Mucosa of descending colon (tissue), 3 donors: ENCODE results near the gene GALP. TPM values are rescaled to one million over a fixed set of nuclear protein-coding genes. Genes with fewer than 3 reads are reported as not detected.

Source experiments
- ATAC-seq: fragments of 200-7000 bp; cut with Tn5 transposase; one replicate; pipeline ENCODE4 v1.9.1; 2020; ENCODE audit warnings: mild to moderate bottlenecking, moderate library complexity
- DNase-seq, 3 donors: peaks; one replicate each; pipeline ENCODE4 v3.0.0-alpha.2; 2020
- H3K36me3 ChIP-seq: fragments of 200-600 bp; one replicate; pipeline ENCODE4 v1.8.0; 2021; ENCODE audit warnings: low read depth, mild to moderate bottlenecking
- H3K4me1 ChIP-seq: fragments of 200-600 bp; one replicate; pipeline ENCODE4 v1.8.0; 2021; ENCODE audit warnings: low read depth, mild to moderate bottlenecking
- H3K4me3 ChIP-seq: fragments of 200-600 bp; one replicate; pipeline ENCODE4 v1.8.0; 2021; ENCODE audit warnings: mild to moderate bottlenecking
- H3K9me3 ChIP-seq: fragments of 200-600 bp; one replicate; pipeline ENCODE4 v1.8.0; 2021; ENCODE audit warnings: mild to moderate bottlenecking
- CTCF ChIP-seq: fragments of 200-600 bp; IDR thresholded peaks from one replicate; pipeline ENCODE4 v1.8.0; 2022; ENCODE audit warnings: antibody characterized with exemption, mild to moderate bottlenecking
- intact Hi-C, 2 donors: fragments of 100-400 bp; cut with DNase I in 1 of 2; cut with micrococcal nuclease in 1 of 2; formaldehyde crosslinking; loops; one replicate each; pipeline versions ENCODE4 v1.11.0 to v1.11.1; 2022; cut with DNase I, micrococcal nuclease
- total RNA-seq, 3 donors: library from RNA; stranded (reverse); fragmentation: NEBNext Ultra II Directional in 2 of 3; extraction: Animal tissue kit (Norgen Biotek cat#: 25700) in 2 of 3; gene quantifications; one replicate each; pipeline versions ENCODE4 v1.2.1 to v1.2.4, GENCODE V29; 2021 to 2023
- donor health status: DM: no; HTN: no; CAD: no; lungs with moderate emphysema.
- donor health status: DM: no; HTN: no; CAD: no.
- donor health status: DM: no; HTN: yes; CAD: no.

The GALP gene
- total RNA-seq, 3 donors from 2014 or later: not detected

- peaks cover 2% of the 10 kb centered on the region for H3K4me1 ChIP-seq
- no peaks in the 10 kb centered on the region for H3K36me3 ChIP-seq
- ATAC-seq: no peak
- no peak for TF ChIP-seq CTCF
- H3K4me3 ChIP-seq: no peak overlapping the region
- intact Hi-C loops: no loop called here
- no peaks in the 10 kb centered on the region for H3K9me3 ChIP-seq
- DNase-seq: no peak
These were observed 26.2 kb upstream of the GALP start for GRCh38 chr19:56149656-56150038.

GRCh38 chr19:56150358-56150757 lies 25.4 kb upstream of the GALP start:
- Histone ChIP-seq H3K36me3 (no peaks in the 10 kb centered on the region), H3K4me1 (peaks cover 2% of the 10 kb centered on the region), H3K9me3 (no peaks in the 10 kb centered on the region), H3K4me3 (no peak overlapping the region)
- ATAC-seq: no peak
- no peak for TF ChIP-seq CTCF
- intact Hi-C loops: no loop called here
- no peak for DNase-seq

GRCh38 chr19:56152644-56153043 lies 23.2 kb upstream of the GALP start:
- Histone ChIP-seq H3K9me3 (no peaks in the 10 kb centered on the region), H3K4me1 (peaks cover 2% of the 10 kb centered on the region), H3K4me3 (no peak overlapping the region), H3K36me3 (no peaks in the 10 kb centered on the region)
- intact Hi-C loops: no loop called here
- DNase-seq: no peak
- no peak for ATAC-seq
- no peak for TF ChIP-seq CTCF

- intact Hi-C loops: no loop called here
- no peaks in the 10 kb centered on the region for H3K9me3 ChIP-seq
- no peak for ATAC-seq
- TF ChIP-seq CTCF: no peak
- H3K36me3 ChIP-seq: no peaks in the 10 kb centered on the region
- H3K4me1 ChIP-seq: peaks cover 2% of the 10 kb centered on the region
- no peak for DNase-seq
- no peak overlapping the region for H3K4me3 ChIP-seq
These were observed 22.3 kb upstream of the GALP start for GRCh38 chr19:56153507-56153906.

GRCh38 chr19:56155124-56155687 lies 20.6 kb upstream of the GALP start:
- ATAC-seq: peak; percentile 71
- H3K9me3 ChIP-seq: no peaks in the 10 kb centered on the region
- no peak for TF ChIP-seq CTCF

GRCh38 chr19:56156768-56157167 lies 19.0 kb upstream of the GALP start:
- intact Hi-C loops: no loop called here
- peaks cover 2% of the 10 kb centered on the region for H3K4me1 ChIP-seq
- ATAC-seq: peak; percentile 83
- no peaks in the 10 kb centered on the region for H3K9me3 ChIP-seq
- no peak for TF ChIP-seq CTCF
- DNase-seq: peak; percentile 67 to 73 (median 67)
- no peaks in the 10 kb centered on the region for H3K36me3 ChIP-seq
- H3K4me3 ChIP-seq: no peak overlapping the region

More at GRCh38 chr19:56155124-56155687, 20.6 kb upstream of the GALP start:
- no peak overlapping the region for H3K4me3 ChIP-seq
- no peaks in the 10 kb centered on the region for H3K36me3 ChIP-seq
- no peak for DNase-seq
- intact Hi-C loops: no loop called here
- H3K4me1 ChIP-seq: peaks cover 2% of the 10 kb centered on the region
